K562 (cell line): Measurements from ENCODE around the gene BEST1. TPM values are rescaled to one million over a fixed set of nuclear protein-coding genes. Genes with fewer than 3 reads are reported as not detected.

Experiments used
- C11orf30 ChIP-seq: fragments of 450-650 bp; IDR thresholded peaks from 2 replicates; pipeline ENCODE4 v1.6.1; 2016; ENCODE audit warnings: low read depth, mild to moderate bottlenecking
- CBX8 ChIP-seq: fragments of 200-600 bp; sonication (generic); IDR thresholded peaks from 2 replicates; pipeline ENCODE4 v1.6.1; 2012; ENCODE audit warnings: borderline replicate concordance, mixed run types, low read depth, mild to moderate bottlenecking, moderate library complexity, mixed read lengths, low read length, control low read depth, inconsistent platforms; ENCODE audit not compliant: poor library complexity, severe bottlenecking; ENCODE audit errors: extremely low read depth
- CHAMP1 ChIP-seq: fragments of 450-650 bp; IDR thresholded peaks from 2 replicates; pipeline ENCODE4 v1.6.1; 2016; ENCODE audit warnings: mild to moderate bottlenecking
- MEF2D ChIP-seq: conservative IDR thresholded peaks from 2 replicates; pipeline ENCODE4 v1.6.1; 2016; ENCODE audit warnings: low read depth, missing genetic modification characterization, missing compliant biosample characterization
- NEUROD1 ChIP-seq: fragments of 150-350 bp; IDR thresholded peaks from 2 replicates; pipeline ENCODE4 v1.6.1; 2014; ENCODE audit warnings: borderline replicate concordance, low read length, low read depth; ENCODE audit not compliant: partially characterized antibody
- REST ChIP-seq, 2 experiments: fragments of 450-650 bp; formaldehyde crosslinking in 1 of 2; IDR thresholded peaks; 2 replicates each; pipeline versions ENCODE4 v1.4.0 to v1.6.1; 2014 to 2020; ENCODE audit warnings: mild to moderate bottlenecking in 2 of 2, borderline replicate concordance in 1 of 2, low read depth in 1 of 2
- ZNF592 ChIP-seq: fragments of 450-650 bp; IDR thresholded peaks from 2 replicates; pipeline ENCODE4 v1.6.1; 2017; ENCODE audit warnings: antibody characterized with exemption, mild to moderate bottlenecking
- polyA plus RNA-seq, 8 experiments: library from polyadenylated mRNA; depleted of rRNA in 4 of 8; stranded (reverse) in 5 of 8; unstranded in 3 of 8; fragments of >200 nt; fragmentation: Nextera tagmentation in 2 of 8; fragmentation: Illumina TruSeq in 1 of 8; extraction: Ambion mirVana in 2 of 8; extraction: Trizol in 1 of 8; gene quantifications; 2 replicates each; pipeline versions ENCODE4 v1.2.1 to v1.2.3, GENCODE V29; 2011 to 2014; ENCODE audit warnings: inconsistent platforms in 1 of 8, missing spikeins in 1 of 8
- total RNA-seq, 7 experiments: library from RNA; depleted of rRNA in 6 of 7; stranded (reverse); fragments of >200 nt in 6 of 7; fragmentation: Illumina TruSeq in 2 of 7; extraction: Trizol in 2 of 7; gene quantifications; 2 replicates each; pipeline versions ENCODE4 v1.2.1 to v1.2.3, GENCODE V29; 2011 to 2021; ENCODE audit warnings: low replicate concordance in 1 of 7

BEST1 gene
- total and polyA plus RNA-seq, 9 of the 15 experiments (the other 6 are each of a cell fraction or from before 2014, with no cell fraction given) = 0.07 to 1.3 (median 0.40) TPM

GRCh38 chr11:61954106-61954850, 4.1 kb downstream of the BEST1 start (continued):
- TF ChIP-seq ZNF592 (0 out of 2 replicates have a peak, but pooled peaks have one; percentile 31), CHAMP1 (0 out of 2 replicates have a peak, but pooled peaks have one; percentile 47), C11orf30 (peak; percentile 68), MEF2D (tag) (no peak), REST (IDR thresholded peaks at IDR 0.05; ENCODE audit: borderline replicate concordance) (peak; percentile 62; the same call in 1 of the 2 replicates), REST (CRISPR knock-in tag; IDR thresholded peaks at IDR 0.05; ENCODE audit: low read depth) (no peak), CBX8 (no peak), NEUROD1 (peak; percentile 25)
